KMS-11 (cell line): ENCODE results near the gene LDLRAD3.
A peak's percentile ranks its signal among the peaks of the same experiment; 100 is the strongest.

Source experiments
- H2AFZ ChIP-seq: fragments of 200-600 bp; sonication (generic); 2 replicates; pipeline ENCODE4 v1.6.1; 2016; ENCODE audit warnings: antibody characterized with exemption, mixed run types, low read depth
- H3K27ac ChIP-seq: fragments of 200-600 bp; sonication (generic); 2 replicates; pipeline ENCODE4 v1.6.1; 2016; ENCODE audit warnings: mild to moderate bottlenecking, mixed run types
- H3K27me3 ChIP-seq: fragments of 200-600 bp; sonication (generic); 2 replicates; pipeline ENCODE4 v1.6.1; 2017; ENCODE audit warnings: mild to moderate bottlenecking, low read depth, mixed run types, moderate library complexity; ENCODE audit not compliant: insufficient read depth
- H3K36me3 ChIP-seq: fragments of 200-600 bp; sonication (generic); 2 replicates; pipeline ENCODE4 v1.6.1; 2017; ENCODE audit warnings: mild to moderate bottlenecking, mixed run types; ENCODE audit not compliant: insufficient read depth
- H3K4me1 ChIP-seq: fragments of 200-600 bp; sonication (generic); 2 replicates; pipeline ENCODE4 v1.6.1; 2016; ENCODE audit warnings: mild to moderate bottlenecking, low read depth, mixed run types; ENCODE audit not compliant: poor library complexity, severe bottlenecking
- H3K4me2 ChIP-seq: fragments of 200-600 bp; sonication (generic); 2 replicates; pipeline ENCODE4 v1.7.0; 2016; ENCODE audit warnings: mild to moderate bottlenecking, mixed run types
- H3K4me3 ChIP-seq: fragments of 200-600 bp; sonication (generic); IDR thresholded peaks from 2 replicates; pipeline ENCODE4 v1.6.1; 2017; ENCODE audit warnings: low read depth, low read length, mixed read lengths; ENCODE audit not compliant: insufficient read depth
- H3K79me2 ChIP-seq: fragments of 200-600 bp; sonication (generic); 2 replicates; pipeline ENCODE4 v1.6.1; 2016; ENCODE audit warnings: low read depth, mixed run types; ENCODE audit not compliant: insufficient read depth
- H3K9ac ChIP-seq: fragments of 200-600 bp; sonication (generic); 2 replicates; pipeline ENCODE4 v1.6.1; 2016; ENCODE audit warnings: mild to moderate bottlenecking, mixed run types
- H4K20me1 ChIP-seq: fragments of 200-600 bp; sonication (generic); 2 replicates; pipeline ENCODE4 v1.6.1; 2016; ENCODE audit warnings: mild to moderate bottlenecking, mixed run types; ENCODE audit not compliant: insufficient read depth
- TF ChIP-seq, protein P1 (sequence below): fragments of 200-600 bp; sonication (generic); conservative IDR thresholded peaks from 2 replicates; pipeline ENCODE4 v1.6.1; 2017; ENCODE audit warnings: low read depth, mild to moderate bottlenecking, antibody characterized with exemption, low read length, moderate library complexity, mixed read lengths

Gene LDLRAD3

DNA sequence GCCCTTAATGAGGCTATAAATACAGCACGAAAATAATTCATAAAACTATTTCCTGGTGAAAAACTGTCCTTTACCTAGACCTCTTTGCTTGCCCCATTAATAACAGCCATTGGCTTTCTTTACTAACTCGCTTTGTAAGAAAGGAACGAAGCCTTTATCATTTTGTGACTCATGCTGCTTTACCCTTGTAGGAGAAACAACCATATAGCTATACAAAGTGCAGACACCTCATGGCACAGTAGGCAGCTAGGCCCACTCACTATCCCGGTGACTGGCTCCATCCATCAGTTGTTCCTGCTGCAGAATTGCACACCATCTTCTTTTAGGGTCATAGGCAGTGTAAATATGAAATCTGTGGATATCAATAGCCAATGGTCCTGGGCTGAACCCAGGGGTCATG is 85.8 kb downstream of the LDLRAD3 start:
- Histone ChIP-seq H3K4me1 (peaks cover 32% of the 10 kb centered on the region), H3K4me3 (no peak overlapping the region), H2AFZ (no peak overlapping the region), H3K27ac (no peak overlapping the region), H3K27me3 (no peaks in the 10 kb centered on the region), H4K20me1 (no peaks in the 10 kb centered on the region), H3K4me2 (no peak overlapping the region), H3K79me2 (no peaks in the 10 kb centered on the region), H3K9ac (no peak overlapping the region), H3K36me3 (no peaks in the 10 kb centered on the region)
- TF ChIP-seq, protein P1, sequence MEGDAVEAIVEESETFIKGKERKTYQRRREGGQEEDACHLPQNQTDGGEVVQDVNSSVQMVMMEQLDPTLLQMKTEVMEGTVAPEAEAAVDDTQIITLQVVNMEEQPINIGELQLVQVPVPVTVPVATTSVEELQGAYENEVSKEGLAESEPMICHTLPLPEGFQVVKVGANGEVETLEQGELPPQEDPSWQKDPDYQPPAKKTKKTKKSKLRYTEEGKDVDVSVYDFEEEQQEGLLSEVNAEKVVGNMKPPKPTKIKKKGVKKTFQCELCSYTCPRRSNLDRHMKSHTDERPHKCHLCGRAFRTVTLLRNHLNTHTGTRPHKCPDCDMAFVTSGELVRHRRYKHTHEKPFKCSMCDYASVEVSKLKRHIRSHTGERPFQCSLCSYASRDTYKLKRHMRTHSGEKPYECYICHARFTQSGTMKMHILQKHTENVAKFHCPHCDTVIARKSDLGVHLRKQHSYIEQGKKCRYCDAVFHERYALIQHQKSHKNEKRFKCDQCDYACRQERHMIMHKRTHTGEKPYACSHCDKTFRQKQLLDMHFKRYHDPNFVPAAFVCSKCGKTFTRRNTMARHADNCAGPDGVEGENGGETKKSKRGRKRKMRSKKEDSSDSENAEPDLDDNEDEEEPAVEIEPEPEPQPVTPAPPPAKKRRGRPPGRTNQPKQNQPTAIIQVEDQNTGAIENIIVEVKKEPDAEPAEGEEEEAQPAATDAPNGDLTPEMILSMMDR: no peak

DNA sequence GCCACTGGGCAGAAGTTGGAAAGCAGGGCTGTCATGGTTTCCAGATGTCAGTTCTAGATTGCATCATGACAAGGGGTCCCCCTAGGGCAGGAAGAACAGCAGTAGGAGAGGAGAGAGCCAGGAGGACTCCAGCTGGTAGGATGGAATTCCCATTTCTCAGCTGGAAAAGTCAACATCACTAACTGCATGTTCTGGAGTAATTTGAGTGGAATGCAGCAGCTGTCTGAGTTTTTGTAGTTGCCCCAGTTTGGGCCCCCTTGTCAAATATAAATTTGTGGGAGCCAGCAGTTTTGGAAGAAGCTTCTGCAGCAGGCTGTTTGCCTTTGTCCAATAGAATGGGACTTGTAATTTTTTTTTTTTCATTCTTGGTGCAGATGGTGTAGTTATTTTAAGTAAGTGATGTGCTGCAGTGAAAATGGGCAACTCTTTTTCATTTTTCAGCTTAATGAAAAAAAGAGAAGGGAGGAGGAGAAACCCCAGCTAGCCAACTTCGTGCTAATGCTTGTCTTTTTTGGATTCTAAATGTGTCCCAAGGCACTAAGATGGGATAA is 86.9 kb downstream of the LDLRAD3 start:
- Histone ChIP-seq H2AFZ (no peak overlapping the region), H3K36me3 (no peaks in the 10 kb centered on the region), H3K27me3 (no peaks in the 10 kb centered on the region), H3K4me1 (peaks cover 32% of the 10 kb centered on the region), H4K20me1 (no peaks in the 10 kb centered on the region), H3K27ac (peak overlapping the region; percentile 26; the same call in 1 of the 2 replicates), H3K9ac (no peak overlapping the region), H3K4me2 (peak overlapping the region; percentile 56; the same call in 1 of the 2 replicates), H3K79me2 (no peaks in the 10 kb centered on the region), H3K4me3 (no peak overlapping the region)
- TF ChIP-seq, protein P1: no peak

DNA sequence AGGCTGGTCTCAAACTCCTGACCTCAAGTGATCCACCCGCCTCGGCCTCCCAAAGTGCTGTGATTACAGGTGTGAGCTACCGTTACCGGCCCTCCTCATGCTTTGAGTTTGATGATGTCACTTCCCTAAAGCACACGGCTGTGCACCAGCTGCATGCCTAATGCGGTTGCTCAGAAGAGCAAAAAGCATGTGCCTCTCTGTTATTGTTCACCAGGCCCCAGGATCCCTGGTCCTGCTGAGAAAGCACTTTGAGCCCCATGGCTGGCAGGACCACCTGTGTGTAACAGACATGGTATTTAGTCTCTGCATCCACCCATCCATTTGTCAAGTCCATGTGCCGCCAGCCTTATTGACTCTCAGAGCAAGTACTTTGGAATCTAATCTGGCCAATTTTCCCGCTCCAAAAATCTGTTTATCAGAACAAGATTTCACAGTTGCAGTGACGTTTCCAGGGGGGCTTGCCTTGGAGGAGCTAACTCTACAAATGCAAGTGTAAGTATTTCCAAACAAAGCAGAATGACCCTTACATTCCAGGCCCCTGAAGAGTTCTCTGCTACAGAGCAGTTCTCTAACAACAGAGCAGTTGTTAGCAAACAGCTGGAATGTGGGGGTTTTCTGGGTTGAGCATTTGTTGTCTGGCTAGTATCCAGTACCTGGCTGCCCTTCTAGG is 89.4 kb downstream of the LDLRAD3 start:
- no peak overlapping the region for H3K4me3 ChIP-seq
- TF ChIP-seq, protein P1: no peak
- H3K27me3 ChIP-seq: no peaks in the 10 kb centered on the region
- no peaks in the 10 kb centered on the region for H3K79me2 ChIP-seq
- H3K36me3 ChIP-seq: no peaks in the 10 kb centered on the region
- H3K4me1 ChIP-seq: peaks cover 32% of the 10 kb centered on the region
- H3K9ac ChIP-seq: no peak overlapping the region
- H4K20me1 ChIP-seq: no peaks in the 10 kb centered on the region
- H3K27ac ChIP-seq: no peak overlapping the region
- no peak overlapping the region for H3K4me2 ChIP-seq
- H2AFZ ChIP-seq: no peak overlapping the region

DNA sequence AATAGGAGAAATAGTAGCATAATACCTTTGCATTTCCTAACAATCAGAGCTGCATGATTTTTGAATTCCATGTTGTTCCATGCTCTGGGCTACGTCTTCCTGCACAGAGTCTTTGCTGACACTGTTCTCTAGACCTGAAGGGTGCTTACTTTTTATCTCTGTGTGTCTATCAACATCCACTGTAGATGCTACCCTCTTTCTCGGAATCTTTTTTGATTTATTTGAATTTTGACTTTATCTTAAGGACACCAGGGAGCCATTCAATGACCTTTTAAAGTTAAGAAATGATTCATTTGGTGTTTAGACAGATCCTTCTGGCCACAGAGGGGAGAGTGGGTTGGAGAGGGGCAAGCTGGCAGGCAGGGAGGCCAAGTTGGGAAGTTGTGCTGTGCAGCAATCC is 90.1 kb downstream of the LDLRAD3 start:
- TF ChIP-seq, protein P1: no peak
- no peak overlapping the region for H2AFZ ChIP-seq
- no peak overlapping the region for H3K4me2 ChIP-seq
- H3K4me1 ChIP-seq: peaks cover 27% of the 10 kb centered on the region
- no peaks in the 10 kb centered on the region for H3K27me3 ChIP-seq
- H4K20me1 ChIP-seq: no peaks in the 10 kb centered on the region
- H3K9ac ChIP-seq: no peak overlapping the region
- H3K79me2 ChIP-seq: no peaks in the 10 kb centered on the region
- H3K4me3 ChIP-seq: no peak overlapping the region
- H3K27ac ChIP-seq: no peak overlapping the region
- H3K36me3 ChIP-seq: no peaks in the 10 kb centered on the region
